HG03175 (cell line): ENCODE data around the gene XYLT2.
"Not testable (repeated sequence)": the region's sequence is repeated elsewhere in the genome, so short reads cannot be mapped to it uniquely, and the experiment has no call there.

Experiments
- ATAC-seq: cut with Tn5 transposase; IDR thresholded peaks from one replicate; pipeline ENCODE4 v1.9.1; 2021; ENCODE audit warnings: mild to moderate bottlenecking, moderate library complexity; ENCODE audit not compliant: unreplicated experiment

XYLT2 gene

DNA sequence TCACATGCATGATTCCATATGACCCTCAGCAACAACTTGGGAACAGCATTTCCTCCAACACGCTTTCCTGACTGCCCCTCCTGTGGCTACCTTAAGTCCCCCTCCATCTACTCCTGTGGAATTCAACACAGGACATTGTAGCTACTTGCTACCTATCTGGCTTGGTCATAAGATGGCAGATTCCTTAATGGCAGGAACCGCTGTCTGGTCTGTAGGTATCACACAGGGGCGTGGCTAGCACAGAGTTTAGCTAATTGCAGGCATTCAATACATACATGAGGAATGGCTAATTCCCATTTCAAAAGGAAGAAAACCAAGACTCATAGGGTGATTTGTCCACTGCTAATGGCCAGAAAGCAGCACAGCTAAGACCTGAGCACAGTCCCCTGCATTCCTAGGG lies 42.8 kb downstream of the XYLT2 start:
- no peak for ATAC-seq

DNA sequence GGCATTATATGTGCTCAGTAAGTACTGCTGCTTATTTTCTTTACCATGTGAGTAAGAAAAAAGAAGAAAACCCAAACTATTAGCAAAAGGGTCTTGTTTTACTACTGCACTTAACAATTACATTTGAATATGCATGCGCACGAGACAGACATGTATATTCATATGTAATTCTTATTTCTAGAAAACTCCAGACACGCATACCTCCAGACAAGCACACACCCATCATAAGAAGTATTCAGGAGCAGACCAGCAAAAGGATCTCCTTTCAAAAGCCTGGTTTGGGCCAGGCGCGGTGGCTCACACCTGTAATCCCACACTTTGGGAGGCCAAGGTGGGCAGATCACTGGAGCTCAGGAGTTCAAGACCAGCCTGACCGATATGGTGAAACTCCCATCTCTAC lies 43.6 kb downstream of the XYLT2 start:
- ATAC-seq: no peak

DNA sequence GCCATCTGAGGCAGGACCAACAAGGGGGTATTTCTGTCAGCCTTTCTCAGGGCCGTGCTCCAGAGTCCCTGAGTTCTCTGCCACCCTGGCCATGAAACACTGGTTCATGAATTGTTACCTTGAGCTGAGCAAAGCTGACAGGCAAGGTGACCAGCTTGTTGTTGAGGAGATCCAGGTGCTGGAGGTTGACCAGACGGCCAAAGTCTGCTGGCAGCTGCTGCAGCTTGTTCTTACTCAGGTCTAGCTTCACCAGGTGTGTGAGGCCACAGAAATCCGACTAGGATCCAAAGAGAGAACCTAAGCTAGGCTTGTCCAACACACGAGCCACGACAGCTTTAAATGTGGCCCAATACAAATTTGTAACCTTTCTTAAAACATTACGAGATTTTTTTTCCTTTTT lies 46.7 kb downstream of the XYLT2 start:
- ATAC-seq: no peak

DNA sequence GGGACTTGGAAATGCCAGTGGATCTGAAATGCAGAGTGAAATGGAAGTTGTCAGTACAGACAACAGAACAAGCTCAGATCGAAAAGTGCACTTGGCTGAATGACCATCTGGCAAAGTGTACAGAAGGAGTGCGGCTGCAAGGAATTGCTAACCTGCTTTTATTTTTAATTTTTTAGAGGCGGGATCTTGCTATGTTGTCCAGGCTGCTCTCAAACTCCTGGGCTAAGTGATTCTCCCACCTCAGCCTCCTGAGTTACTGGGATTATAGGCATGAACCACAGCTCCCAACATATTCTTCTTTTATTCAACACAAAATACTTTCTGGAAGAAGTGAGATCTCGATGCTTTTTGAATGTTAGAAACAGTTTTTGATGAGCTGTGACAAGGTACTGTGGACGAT lies 47.8 kb downstream of the XYLT2 start:
- ATAC-seq: no peak

DNA sequence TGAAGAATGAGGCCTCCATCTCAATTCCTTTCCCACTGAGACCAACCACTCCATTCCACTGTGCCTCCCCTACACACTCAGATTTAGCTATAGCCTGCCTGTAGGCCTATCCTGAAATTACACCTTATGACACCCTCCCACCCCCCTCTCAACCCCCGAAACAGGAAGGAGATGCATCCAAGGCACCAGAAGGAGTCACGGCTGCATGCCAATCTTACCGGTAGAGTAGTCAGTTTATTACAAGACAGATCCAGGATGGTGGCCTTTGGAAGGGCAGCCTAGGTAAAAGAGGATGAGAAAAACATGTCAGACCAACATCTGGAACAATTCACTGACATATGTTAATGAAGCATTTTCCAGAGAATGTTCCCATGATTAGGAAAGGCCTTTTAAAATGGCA lies 48.8 kb downstream of the XYLT2 start:
- no peak for ATAC-seq

DNA sequence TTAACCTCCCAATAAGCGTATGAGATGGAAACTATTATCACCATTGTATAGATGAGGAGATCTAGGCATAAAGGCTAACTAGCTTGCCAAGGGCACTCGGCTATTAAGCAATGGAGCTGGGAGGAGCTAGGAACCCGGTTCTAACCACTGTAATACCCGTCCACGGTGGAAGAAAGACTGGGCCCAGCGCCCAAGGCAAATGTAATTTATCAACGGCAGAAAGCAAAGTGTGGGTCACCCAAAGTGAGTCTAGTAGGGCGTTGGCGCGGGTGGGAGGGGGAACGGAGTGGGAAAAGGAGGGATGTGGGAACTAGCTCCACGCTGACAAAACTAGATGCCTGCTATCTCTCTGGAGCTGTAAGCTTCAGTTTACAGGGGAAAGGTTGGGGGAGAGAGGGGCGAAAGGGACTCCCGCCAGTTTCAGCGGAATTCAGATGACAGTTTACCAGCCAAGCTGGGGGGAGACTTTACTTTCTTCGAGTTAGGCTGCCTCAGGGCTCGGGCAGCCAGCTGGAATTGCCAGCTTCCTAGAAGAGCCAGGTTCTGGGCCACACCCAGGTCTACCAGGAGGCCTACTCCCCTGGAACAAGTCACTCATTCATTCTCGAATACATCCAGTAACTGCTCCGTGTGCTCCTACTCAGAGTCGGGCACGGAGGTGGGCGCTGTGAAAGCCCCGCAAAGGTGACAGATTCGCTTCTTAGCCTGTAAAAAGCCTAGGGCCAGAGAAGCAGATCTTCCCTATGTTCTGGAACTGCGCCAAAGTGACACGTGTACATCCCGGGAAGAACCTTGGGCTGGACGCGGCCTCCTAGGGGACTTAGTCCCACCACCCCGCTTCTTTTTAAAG lies 50.6 kb downstream of the XYLT2 start:
- ATAC-seq: no peak

DNA sequence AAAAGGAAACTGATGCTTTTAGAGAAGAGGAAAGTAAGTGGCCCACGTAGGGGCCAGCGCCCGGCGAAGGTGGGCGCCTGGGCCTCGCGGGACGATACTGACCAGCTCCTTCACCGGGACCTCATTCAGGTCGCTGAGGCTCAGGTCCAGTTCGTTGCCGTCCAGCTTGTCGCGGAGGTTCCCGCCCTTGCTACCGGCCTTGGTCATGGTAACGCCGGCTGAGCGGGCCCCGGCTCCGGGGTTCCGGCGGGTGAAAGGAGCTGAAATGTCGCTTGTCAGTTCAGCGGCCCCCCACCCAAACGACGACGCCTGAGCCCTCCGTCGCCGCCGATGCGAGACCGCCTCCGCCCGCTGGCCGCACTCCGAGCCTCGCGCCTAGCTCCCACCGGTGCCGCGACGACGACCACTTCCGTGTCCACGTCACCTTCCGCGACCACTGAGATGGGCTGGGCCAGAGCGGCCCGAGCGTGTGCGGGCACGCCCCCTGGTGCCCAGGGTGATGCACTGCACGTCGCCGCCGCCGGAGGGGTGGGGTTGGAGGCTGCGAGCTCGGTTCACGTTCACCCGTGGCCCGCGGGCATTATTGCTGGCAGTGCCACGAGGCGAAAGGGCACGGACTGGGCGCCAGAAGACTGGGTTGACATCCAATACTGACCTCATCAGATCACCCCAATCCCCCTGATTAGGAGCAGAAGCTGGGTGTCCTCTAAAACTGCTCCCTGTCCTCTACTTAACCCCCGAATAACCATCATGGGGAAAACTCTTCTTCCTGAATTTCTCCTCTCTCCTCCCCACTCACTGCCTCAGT lies 51.4 kb downstream of the XYLT2 start, which contains the start of gene LRRC59:
LRRC59 (minus strand) TSS at position 413 of the 808 bp plus-strand sequence; CDS start at position 207, 206 bp downstream.
- peak; percentile 98 for ATAC-seq

DNA sequence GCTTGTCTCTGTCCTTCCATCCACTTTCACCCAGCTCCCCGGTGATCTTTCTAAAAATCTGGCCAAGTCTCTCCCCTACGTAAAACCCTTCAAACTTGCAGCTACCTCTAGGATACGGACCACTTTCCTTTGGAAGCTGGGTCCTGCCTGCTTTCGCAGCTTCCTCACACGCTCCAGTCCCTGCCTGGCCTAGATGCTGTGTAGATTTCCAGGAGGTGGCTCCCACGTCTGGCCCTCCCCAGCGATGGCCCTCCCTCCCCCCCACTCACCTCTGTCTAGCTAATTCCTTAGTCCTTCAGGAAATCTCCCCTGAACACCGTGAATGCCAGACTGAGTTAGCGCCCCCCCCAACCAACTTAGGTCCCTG lies 52.0 kb downstream of the XYLT2 start:
- no peak for ATAC-seq

DNA sequence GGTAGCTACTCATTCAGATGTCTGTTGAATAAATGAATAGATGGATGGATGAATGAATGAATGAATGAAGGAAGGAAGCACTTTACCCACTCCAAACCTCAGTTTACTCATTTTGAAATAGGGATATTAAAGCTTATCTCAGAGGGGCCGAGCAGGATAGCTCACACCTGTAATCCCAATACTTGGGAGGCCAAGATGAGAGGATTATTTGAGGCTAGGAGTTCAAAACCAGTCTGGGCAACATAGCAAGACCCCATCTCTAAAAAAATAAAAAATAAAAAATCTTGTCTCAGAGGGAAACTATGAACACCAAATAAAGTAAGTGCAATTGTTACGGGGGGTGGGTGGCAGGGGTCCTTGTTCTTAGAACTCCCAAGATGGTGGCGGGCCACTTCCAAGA lies 52.7 kb downstream of the XYLT2 start:
- ATAC-seq: not testable (repeated sequence)

DNA sequence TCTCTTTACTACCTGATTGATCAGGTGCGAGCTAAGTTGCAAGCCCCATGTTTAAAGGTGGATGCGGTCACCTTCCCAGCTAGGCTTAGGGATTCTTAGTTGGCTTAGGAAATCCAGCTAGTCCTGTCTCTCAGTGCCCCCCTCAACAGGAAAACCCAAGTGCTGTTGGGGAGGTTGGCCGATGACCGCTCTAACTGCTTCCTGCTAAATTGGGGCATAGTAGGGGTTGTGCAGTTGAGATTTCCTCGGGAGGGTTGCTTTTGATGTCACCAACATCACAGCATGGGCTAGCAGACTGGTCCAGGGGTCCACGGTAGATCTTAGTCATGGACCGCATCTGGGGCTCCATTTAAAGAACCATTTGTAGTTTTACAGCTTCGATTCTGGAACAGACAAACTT lies 53.7 kb downstream of the XYLT2 start:
- not testable (repeated sequence) for ATAC-seq

DNA sequence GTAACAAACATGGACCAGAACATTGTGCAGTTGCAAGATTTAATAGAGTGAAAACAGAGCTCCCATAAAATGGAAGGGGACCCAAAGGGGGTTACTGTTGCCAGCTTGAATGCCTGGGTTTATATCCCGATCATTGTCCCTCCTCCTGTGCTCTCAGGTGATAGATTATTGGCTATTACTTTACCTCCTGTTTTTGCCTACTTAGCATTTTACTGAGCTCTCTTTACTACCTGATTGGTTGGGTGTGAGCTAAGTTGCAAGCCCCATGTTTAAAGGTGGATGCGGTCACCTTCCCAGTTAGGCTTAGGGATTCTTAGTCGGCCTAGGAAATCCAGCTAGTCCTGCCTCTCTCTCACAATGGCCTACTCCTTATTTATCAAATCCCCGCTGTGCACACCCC lies 59.4 kb downstream of the XYLT2 start:
- not testable (repeated sequence) for ATAC-seq

DNA sequence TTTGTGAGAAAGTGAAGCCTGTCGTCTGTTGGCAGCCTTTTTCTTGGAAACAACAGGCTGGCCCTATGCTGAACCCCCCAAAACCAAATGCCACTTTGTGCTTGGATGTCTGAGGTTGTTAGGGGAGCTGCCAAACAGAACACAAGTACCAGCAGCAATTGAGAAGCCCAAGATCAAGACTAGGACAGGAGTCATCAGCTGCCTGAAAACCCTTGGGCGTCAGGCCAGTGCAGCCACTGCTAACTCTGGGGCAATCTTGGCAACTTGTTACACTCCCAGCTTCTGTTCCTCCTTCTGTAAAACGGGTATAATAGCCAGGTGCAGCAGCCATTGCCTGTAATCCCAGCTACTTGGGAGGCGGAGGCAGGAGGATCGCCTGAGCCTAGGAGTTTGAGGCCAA lies 60.7 kb downstream of the XYLT2 start:
- no peak for ATAC-seq

DNA sequence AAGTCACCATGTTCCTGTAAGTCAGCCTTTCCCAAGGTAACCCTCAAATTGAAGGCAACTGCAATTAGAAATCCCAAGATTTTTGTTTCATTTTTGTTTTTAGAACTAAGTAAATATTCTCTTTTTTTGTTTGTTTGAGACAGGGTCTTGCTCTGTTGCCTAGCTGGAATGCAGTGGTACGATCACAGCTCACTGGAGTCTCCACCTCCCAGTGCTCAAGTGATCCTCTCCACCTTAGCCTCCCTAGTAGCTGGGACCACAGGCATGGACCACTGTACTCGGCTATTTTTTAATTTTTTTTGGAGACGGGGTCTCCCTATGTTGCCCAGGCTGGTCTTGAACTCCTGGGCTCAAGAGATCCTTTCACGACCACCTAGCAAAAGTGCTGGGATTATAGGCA lies 62.0 kb downstream of the XYLT2 start:
- ATAC-seq: no peak
